PFSK-1 (cell line): ENCODE measurements around the gene AUTS2.

ENCODE experiments used
- FOXP2 ChIP-seq: optimal IDR thresholded peaks from 2 replicates; pipeline ENCODE3; 2011; ENCODE audit warnings: borderline replicate concordance, control low read depth, inconsistent platforms; ENCODE audit not compliant: insufficient read depth; ENCODE audit errors: extremely low read length, extremely low read depth
- POLR2AphosphoS5 ChIP-seq: IDR thresholded peaks from 2 replicates; pipeline ENCODE4 v1.6.1; 2012; ENCODE audit warnings: low read depth, mild to moderate bottlenecking, control low read depth, low read length, moderate library complexity
- SIN3A ChIP-seq: IDR thresholded peaks from 2 replicates; pipeline ENCODE4 v1.6.1; 2012; ENCODE audit warnings: mild to moderate bottlenecking, low read length, moderate library complexity, borderline replicate concordance; ENCODE audit not compliant: insufficient read depth
- TAF1 ChIP-seq: IDR thresholded peaks from 2 replicates; pipeline ENCODE4 v1.6.1; 2012; ENCODE audit warnings: low read length, control low read depth, borderline replicate concordance; ENCODE audit not compliant: insufficient read depth
- TF ChIP-seq, protein P1 (sequence below), 2 experiments: IDR thresholded peaks; 2 replicates each; pipeline versions ENCODE4 v1.6.1 to v1.8.0; 2011 to 2012; ENCODE audit warnings: low read depth in 2 of 2, low read length in 2 of 2, control low read depth in 1 of 2, inconsistent platforms in 1 of 2, mild to moderate bottlenecking in 1 of 2, moderate library complexity in 1 of 2; ENCODE audit not compliant: insufficient read depth in 1 of 2

AUTS2 gene

GRCh38 chr7:70116867-70117266, 518.6 kb downstream of the AUTS2 start:
- TF ChIP-seq, protein P1, sequence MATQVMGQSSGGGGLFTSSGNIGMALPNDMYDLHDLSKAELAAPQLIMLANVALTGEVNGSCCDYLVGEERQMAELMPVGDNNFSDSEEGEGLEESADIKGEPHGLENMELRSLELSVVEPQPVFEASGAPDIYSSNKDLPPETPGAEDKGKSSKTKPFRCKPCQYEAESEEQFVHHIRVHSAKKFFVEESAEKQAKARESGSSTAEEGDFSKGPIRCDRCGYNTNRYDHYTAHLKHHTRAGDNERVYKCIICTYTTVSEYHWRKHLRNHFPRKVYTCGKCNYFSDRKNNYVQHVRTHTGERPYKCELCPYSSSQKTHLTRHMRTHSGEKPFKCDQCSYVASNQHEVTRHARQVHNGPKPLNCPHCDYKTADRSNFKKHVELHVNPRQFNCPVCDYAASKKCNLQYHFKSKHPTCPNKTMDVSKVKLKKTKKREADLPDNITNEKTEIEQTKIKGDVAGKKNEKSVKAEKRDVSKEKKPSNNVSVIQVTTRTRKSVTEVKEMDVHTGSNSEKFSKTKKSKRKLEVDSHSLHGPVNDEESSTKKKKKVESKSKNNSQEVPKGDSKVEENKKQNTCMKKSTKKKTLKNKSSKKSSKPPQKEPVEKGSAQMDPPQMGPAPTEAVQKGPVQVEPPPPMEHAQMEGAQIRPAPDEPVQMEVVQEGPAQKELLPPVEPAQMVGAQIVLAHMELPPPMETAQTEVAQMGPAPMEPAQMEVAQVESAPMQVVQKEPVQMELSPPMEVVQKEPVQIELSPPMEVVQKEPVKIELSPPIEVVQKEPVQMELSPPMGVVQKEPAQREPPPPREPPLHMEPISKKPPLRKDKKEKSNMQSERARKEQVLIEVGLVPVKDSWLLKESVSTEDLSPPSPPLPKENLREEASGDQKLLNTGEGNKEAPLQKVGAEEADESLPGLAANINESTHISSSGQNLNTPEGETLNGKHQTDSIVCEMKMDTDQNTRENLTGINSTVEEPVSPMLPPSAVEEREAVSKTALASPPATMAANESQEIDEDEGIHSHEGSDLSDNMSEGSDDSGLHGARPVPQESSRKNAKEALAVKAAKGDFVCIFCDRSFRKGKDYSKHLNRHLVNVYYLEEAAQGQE (IDR thresholded peaks at IDR 0.05; ENCODE audit: insufficient read depth in 1 of 2, low read depth in 2 of 2, low read length in 2 of 2): no peak
- TF ChIP-seq SIN3A: no peak
- TF ChIP-seq TAF1: no peak
- no peak for TF ChIP-seq POLR2AphosphoS5
- no peak for TF ChIP-seq FOXP2

DNA sequence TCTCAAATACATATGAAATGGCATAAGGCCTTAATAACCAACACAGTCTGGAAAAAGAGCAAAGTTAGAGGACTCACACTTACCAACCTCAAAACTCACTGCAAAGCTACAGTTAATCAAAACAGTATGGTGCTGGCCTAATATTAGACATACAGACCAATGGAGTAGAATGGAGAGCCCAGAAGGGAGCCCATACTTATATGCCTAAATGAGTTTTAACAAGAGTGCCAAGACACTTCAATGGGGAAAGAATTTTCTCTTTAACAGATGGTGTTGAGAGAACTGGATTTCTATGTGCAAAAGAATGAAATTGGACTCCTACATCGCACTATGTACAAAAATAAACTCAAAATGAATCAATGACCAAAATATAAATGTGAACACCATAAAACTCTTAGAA, 522.6 kb downstream of the AUTS2 start:
- TF ChIP-seq FOXP2: no peak
- TF ChIP-seq TAF1: no peak
- TF ChIP-seq POLR2AphosphoS5: no peak
- no peak for TF ChIP-seq SIN3A
- TF ChIP-seq, protein P1 (IDR thresholded peaks at IDR 0.05; ENCODE audit: insufficient read depth in 1 of 2, low read depth in 2 of 2, low read length in 2 of 2): no peak

- TF ChIP-seq, protein P1 (IDR thresholded peaks at IDR 0.05; ENCODE audit: insufficient read depth in 1 of 2, low read depth in 2 of 2, low read length in 2 of 2): no peak
- TF ChIP-seq POLR2AphosphoS5 (no peak), FOXP2 (no peak), TAF1 (no peak), SIN3A (no peak)
These were observed 533.5 kb downstream of the AUTS2 start for GRCh38 chr7:70131817-70132216.

GRCh38 chr7:70132226-70132851, 534.1 kb downstream of the AUTS2 start:
- TF ChIP-seq SIN3A (no peak), TAF1 (no peak), POLR2AphosphoS5 (no peak), FOXP2 (no peak)
- TF ChIP-seq, protein P1 (IDR thresholded peaks at IDR 0.05; ENCODE audit: insufficient read depth in 1 of 2, low read depth in 2 of 2, low read length in 2 of 2): no peak
